COLO829 (cell line): ENCODE results near the gene COP1.
A peak's percentile ranks its signal among the peaks of the same experiment; 100 is the strongest.

Experiments used
- DNase-seq: peaks from one replicate; pipeline ENCODE4 v3.0.0; 2012; ENCODE audit warnings: low spot score

The COP1 gene

DNA sequence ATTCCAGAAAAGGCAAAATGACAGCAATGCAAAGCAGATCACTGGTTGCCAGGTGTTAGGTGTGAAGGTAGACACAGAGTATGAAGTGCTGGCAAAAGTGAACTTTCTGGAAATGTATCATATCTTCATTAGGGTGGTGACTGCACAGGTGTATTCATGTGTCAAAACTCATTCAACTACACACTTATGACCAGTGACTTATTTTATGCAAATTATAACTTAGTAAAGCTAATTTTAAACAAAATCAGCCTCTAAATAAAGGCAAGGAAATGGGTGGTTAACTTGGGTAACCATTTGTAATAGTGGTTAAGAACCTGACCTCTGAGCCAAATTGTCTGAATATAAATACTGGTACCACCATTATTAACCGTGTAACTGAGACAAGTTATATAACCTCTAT lies 7.4 kb downstream of the COP1 start:
- no peak for DNase-seq

DNA sequence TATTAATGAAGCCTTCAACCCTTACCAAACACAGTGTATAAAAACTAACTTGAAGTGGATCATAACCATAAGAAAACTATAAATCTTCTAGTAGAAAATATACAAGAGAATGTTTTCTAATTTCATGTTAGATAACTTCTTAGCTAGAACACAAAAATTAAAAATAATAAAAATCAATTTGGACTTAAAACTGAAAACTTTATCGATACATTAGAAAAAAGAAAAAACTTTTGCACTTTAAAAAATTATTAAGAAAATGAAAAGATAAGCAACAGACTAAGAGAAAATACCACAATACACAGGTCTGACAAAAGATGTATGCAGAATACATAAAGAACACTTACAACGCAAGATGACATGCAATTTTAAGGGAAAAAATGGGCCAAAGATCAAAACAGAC lies 8.7 kb downstream of the COP1 start:
- DNase-seq, result no peak

DNA sequence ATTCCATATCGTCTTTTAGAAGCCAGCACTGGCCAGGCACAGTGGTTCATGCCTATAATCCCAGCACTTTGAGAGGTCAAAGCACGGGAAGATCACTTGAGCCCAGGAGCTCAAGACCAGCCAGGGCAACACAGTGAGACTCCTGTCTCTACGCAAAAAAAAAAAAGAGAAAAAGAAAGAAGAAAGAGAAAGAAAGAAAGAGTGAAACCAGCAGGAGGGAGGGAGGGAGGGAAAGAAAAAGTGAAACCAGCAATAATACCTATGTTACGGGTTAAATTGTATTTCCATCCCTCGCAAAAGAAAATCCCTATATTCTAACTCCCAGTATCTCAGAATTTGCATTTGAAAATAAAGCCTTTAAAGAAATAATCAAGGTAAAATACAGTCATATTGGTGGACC lies 10.4 kb downstream of the COP1 start:
- DNase-seq, result no peak

DNA sequence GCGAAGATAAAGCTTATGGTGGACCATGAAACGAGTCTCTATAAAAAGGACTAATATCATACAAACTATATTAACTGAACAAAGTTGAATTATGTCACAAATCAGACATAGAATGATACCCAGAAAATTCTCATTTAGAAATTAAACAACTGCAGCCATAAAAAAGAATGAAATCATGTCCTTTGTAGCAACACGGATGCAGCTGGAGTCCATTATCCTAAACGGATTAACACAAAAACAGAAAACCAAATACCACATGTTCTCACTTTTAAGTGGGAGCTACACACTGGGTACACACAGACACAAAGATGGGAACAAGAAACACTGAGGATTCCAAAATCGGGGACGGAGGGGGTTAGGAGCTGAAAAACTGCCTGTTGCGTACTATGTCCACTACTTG lies 11.5 kb downstream of the COP1 start:
- DNase-seq, result no peak

DNA sequence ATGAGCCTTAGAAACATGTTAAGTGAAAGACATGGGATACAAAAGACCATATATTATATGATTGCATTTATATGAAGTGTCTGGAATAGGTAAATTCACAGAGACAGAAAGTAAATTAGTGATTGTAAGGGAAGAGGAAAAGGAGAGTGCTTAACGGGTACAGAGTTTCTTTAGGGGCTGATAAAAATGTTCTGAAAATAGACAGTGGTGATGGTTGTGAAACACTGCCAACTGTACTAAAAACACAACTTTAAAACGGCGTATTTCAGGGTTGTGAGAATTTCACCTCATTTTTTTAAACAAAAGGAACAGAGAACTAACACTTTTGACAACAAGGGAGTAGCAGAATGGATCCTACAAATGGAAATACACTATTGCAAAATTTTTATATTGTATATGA lies 13.4 kb downstream of the COP1 start:
- no peak for DNase-seq

DNA sequence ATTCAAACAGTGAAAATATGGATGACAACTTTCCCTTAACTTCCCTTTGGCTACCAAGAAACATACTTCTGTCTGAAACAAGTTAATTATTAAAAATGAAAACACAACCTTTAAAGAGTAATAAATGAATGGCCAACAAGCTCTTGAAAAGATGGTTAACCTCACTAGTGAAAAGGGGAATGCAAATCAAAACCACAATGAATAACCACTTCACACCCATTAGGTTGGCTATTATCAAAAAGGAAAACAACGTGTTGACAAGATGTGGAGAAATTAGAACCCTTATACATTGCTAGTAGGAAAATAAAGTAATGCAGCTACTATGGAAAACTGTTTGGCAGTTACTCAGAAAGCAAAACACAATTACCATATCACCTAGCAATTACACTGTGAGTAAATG lies 14.1 kb downstream of the COP1 start:
- no peak for DNase-seq

DNA sequence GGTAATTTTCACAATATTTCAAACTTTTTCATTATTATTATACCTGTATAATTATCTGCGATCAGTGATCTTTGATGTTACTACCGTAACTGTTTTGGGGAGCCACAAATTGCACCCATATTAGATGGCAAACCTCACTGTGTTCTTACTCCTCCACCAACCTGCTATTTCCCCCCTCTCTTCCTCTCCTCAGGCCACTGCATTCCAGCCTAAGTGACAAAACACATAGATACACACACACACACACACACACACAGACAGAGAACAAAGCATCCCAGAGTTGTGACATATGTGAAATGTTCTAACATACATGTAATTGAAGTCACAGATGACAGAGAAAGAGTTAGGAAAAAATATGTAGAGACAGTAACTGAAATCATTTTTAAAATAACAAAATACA lies 18.5 kb downstream of the COP1 start:
- DNase-seq, result no peak

DNA sequence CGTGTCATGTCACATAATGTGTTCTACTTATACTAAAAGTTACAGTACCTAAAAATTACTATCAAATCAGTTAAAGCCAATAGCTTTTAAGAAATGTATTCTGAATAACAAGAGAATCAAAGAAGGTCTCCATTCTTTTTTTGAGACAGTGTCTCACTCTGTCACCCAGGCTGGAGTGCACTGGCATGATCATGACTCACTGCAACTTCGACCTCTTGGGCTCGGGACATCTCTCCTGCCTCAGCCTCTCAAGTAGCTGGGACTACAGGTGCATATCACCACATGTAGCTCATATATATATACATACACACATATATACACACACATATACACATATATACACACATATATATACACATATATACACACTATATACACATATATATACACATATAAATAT lies 20.1 kb downstream of the COP1 start:
- no peak for DNase-seq

DNA sequence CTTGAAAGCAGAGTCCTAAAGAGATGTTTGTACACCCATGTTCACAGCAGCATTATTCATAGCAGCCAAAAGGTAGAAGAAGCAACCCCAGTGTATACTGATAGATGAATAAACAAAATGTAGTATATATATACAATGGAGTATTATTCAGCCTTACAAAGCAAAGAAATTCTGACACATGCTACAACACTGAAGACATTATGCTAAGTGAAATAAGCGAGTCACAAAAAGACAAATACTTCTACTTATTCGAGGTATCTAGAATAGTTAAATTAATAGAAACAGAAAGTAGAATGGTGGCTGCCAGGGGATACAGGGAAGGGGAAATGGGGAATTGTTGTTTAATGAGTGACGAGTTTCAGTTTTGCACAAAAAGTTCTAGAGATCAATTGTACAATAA lies 23.5 kb downstream of the COP1 start:
- DNase-seq, result peak; percentile 6

DNA sequence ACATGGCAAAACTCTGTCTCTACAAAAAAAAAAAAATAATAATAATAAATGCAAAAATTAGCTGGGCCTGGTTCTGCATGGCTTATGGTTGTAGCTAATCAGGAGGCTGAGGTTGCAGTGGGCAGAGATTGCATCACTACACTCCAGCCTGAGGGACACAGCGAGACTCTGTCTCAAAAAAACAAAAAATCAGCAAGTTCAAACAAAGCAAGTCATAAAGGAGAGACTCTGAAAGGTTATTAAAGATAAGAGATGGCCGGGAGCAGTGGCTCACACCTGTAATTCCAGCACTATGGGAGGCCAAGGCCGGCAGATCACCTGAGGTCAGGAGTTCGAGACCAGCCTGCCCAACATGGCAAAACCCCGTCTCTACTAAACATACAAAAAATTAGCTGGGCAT lies 28.8 kb downstream of the COP1 start:
- DNase-seq, result no peak

DNA sequence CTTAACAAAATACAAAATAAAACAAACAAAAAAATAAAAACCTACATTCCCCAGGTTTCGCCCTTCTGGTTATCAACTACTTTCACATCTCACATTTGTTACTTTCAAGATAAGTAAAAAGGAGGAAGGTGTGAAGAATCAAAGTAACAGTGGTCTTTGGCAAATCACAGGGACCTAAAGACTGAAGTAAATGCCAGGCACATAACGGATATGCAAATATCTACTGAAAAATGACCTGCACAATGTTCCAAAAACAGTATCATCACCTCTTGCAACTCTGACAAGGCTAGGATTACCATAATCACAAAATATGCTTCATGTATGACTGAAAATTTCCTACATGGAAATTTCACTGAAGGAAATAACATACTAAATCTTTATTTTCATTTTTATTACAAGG lies 29.3 kb downstream of the COP1 start:
- DNase-seq, result no peak

DNA sequence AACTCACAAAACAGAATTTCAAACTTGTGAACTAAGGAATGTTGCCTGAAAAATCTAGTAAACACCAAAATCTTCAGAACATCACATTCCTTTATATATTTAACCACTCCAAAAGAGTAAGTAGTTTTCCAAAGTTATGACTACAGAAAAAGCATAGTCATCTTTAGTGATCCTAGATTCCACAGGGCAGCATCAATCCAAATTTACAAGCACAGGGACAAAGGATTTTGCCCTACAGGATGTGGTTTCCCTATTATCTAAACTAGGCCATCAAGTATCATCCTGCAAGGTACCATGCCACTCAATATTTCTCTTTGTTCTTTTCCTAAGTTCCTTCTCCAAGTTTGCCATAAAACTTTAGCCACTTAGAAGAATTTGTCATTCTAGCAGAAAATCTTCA lies 33.0 kb downstream of the COP1 start:
- DNase-seq, result no peak

DNA sequence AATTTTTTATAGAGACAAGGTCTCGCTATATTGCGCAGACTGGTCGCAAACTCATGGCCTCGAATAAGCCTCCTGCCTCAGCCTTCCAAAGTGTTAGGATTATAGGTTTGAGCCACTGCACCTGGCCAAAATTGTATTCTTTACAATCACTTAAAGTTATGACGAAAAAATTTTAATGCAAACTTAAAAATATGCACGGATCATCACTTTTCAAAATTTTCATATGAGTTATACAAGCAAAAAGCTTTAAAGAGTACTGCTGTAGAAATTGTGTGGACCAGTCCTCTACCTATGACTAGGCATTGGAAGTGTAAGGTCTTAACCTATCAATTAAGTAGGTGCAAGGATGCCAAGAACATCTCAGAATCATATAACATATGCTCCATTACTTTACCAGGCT lies 34.9 kb downstream of the COP1 start:
- no peak for DNase-seq

DNA sequence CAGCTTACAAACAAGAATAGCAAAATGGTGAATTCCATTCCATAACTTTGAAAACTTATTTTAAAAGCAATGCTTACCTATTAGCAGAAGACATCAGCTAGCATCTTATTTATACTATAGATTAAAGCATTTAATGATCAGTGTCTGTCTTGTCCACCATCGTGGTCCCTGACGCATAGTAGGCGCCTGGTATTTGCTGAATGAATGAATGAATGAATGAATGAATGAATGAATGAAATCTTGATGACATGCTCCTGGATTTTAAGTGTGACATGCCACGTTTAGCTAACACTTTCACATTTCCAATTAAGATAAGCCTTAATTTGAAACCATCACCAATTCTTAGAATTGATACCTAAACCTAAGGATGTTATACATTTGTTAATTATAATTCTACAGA lies 39.9 kb downstream of the COP1 start:
- DNase-seq, result no peak

DNA sequence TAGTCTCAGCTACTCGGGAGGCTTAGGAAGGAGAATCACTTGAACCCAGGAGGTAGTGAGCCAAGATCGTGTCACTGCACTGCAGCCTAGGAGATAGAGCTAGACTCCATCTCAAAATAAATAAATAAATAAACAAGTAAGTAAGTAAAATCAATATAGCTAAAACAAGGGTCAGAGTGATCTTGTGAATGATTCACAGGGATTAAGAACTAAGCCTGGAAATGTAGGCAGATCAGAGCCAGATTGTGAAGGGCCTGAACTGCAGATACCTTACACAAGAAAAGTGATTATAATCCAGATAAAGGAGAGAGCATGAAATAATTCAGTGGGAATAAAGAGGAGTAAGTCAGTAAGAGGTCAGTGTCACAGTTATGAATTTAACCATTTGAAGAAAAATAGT lies 41.5 kb downstream of the COP1 start:
- DNase-seq, result no peak

DNA sequence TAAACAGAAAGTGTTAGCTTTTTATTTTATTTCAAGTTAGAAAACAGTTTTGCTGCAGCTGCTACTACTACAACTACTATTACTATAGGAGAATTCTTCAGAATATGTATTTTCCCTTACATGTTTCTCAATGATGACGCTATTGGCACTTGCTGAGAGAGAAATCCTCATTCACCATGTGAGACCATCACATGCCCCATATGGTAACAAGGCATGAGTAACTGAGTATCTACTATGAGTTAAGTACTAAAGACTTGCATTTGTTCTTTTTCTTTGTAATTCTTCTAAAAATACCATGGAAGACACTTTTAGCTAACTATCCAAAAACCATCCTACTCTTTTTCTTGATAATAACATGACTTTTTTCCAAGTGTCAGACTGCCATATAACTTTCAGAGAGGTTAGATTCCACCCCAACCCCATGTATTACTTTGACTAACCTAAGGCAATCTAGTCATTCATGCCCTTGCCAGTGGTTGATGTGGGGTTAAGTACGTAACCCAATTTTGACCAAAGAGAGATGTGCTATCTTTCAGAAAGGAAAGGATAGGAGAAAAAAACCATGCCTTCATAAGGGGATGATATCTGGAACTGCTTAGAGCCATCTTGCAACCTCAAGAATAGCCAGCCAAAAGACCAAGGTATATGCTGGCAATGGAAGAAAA lies 42.9 kb downstream of the COP1 start:
- no peak for DNase-seq

DNA sequence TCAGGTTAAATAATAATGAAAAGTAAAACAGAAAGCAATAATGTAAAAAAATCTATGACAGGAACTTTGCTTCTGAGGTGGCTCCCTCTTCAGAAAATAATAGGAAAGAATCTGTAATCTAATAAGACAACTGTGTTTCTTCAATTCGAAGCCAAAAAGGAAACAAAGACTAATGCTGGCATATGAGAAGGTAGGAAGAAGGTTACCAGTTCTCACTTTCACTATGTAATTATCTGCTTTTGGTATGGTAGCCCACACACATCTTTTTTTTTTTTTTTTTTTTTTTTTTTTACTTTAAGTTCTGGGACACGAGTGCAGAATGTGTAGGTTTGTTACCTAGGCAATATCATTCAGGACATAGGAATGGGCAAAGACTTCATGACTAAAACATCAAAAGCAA lies 47.1 kb downstream of the COP1 start:
- DNase-seq, result no peak

DNA sequence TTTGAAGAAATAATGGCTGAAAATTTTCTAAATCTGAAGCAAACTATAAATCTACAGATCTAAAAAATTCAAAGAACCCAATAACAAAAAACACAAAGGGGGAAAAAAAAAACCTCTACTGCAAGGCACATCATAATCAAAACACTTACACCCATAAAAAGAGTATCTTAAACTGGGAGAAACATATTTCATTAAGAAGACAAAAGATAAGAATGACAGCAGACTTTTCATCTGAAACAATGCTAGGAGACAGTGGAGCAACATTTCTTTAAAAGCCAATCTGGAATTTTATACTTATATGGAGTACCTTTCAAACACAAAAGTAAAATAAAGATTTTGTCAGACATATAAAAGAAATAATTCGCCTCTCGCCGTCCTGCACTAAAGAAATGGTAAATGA lies 49.1 kb downstream of the COP1 start:
- DNase-seq, result no peak

DNA sequence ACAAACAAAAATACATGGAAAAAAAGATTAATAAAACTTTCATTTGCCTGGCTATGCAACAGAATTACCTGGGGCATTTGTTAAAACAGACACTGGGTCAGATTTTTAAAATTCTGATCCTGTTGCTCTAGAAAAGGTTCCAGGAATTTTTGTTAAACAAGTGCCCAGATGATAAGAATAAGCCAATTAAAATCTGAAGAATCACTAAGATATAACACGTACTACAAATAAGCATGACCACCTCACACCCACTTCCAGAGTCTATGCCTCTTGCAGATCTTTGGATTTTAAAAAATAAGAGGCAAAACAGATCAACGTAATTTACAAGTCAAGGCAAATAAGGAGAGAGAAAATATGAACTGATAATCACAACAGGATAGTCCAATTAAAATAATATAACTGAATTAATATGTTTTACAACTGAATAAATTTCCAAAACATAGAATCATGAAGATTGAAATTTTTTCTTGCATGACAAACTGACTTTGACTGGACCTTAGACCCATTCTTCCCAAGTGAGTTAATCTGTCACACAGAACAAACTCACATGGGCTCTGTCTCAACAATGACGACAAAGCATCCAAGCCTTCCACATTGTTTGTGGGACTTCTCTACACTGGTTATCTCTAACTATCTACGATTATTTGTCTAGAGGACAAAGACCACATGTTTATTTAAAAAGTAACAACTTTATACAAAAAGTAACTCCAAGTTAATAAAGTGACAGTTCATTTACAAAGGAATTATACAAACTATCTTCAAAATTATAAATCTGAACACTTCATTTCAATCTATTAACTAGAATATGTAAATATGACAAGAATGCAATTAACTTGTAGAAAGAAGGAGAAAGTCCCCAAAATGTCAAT lies 56.9 kb downstream of the COP1 start:
- DNase-seq, result no peak

DNA sequence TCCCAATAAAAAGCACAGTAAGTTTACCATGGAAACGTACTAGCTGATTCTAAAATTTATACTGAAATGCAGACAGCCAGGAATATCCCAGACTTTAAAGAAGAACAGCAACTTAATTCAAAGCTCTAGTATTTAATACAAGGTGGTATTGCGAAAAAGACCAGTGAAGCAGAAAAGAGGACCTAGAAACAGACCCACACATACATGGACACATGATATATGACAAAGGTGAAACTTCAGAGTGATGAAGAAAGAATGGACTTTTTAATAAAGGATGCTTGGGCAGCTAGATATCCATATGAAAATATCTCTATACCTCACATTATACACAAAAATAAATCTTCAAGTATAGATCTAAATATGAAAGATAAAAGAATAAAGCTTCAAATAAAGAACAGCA lies 62.6 kb downstream of the COP1 start:
- no peak for DNase-seq

DNA sequence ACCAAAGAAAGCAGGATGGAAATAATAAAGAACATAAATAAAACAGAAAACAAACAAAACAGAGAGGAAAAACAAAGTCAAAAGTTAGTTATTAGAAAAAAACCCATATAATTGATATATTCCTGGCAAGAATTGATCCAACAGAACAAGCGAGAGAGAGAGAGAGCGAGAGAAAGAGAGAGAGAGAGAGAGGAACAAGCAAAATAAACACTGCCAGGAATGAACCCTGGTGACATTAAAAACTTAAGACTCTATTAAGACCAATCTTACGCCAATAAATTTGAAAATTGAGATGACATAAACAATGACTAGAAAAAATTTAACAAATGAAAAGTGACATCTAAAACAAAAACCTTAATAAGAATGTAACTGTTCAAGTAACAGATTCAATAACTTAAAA lies 64.1 kb downstream of the COP1 start:
- DNase-seq, result no peak

DNA sequence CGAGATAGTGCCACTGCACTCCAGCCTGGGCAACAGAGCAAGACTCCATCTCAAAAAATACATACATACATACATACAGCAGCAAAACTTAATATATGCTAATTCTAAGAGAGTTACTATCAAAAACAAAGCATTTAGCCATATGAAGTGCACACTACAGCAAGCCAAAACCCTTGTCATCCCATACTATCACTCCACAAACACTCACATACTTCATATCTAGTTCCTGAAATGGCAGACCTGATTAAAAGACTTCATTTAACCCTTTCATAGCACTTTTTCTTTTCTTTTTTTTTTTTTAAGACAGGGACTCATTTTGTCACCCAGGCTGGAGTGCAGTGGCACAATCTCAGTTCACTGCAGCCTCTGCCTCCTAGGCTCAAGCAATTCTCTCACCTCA lies 65.6 kb downstream of the COP1 start:
- DNase-seq, result no peak

DNA sequence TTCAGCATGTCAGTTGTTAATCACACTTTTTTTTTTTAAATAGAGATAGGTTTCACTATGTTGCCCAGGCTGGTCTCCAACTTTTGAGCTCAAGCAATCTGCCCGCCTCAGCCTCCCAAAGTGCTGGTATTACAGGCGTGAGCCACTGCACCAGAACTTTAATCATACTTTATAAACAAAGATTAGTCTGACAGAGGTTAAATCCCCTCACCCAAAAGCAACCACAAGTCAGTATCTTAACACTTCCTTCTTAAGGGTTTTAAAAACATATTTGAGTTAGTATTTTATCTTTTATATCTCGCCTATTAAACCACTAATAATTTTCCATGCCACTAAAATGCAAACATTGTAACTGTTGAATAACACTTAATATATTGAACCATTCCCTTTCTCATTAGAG lies 70.2 kb downstream of the COP1 start:
- no peak for DNase-seq

DNA sequence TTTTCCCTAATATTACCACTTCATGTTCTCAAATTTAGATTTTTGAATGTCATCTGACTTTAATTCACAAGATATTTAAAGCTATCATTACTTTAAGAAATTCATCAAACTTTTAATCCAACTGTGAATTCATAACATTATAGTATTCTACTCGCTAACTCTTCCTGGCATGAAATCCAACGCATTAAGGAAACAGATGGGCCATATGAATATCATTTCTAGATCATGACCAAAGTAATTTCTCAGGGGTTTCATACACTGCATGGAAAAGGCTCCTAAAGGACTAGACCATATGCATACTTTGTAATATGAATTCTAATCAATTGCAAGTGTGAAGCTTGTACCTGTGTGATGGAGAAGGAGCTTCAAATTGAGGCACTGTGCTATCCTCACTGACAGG lies 72.4 kb downstream of the COP1 start:
- no peak for DNase-seq
